CD4-positive, alpha-beta T cell treated with Interleukin-15 for 1 hour (primary cell): ENCODE measurements around the gene RECQL5.
"Not testable (repeated sequence)": the region's sequence is repeated elsewhere in the genome, so short reads cannot be mapped to it uniquely, and the experiment has no call there.

Experiments
- DNase-seq: peaks from one replicate; pipeline ENCODE4 v3.0.0-alpha.2; 2020

Gene RECQL5

DNA sequence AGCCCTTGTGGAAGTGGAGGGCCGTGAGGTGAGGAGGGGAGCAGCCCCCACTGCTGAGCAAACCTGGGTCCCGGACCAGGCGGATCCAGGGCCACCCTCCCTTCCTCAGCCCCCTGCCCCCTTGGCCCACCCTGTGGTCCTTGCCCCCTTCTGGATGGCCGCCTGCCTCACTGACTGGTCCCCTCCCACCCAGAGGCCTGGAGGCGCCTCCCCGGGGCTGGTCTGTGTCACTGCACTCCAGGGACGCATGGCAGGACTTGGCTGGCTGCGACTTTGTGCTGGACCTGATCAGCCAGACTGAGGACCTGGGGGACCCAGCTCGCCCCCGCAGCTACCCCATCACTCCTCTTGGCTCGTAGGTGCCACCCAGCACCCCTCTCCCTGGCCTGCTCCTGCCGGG, 52.9 kb downstream of the RECQL5 start:
- DNase-seq, result no peak

DNA sequence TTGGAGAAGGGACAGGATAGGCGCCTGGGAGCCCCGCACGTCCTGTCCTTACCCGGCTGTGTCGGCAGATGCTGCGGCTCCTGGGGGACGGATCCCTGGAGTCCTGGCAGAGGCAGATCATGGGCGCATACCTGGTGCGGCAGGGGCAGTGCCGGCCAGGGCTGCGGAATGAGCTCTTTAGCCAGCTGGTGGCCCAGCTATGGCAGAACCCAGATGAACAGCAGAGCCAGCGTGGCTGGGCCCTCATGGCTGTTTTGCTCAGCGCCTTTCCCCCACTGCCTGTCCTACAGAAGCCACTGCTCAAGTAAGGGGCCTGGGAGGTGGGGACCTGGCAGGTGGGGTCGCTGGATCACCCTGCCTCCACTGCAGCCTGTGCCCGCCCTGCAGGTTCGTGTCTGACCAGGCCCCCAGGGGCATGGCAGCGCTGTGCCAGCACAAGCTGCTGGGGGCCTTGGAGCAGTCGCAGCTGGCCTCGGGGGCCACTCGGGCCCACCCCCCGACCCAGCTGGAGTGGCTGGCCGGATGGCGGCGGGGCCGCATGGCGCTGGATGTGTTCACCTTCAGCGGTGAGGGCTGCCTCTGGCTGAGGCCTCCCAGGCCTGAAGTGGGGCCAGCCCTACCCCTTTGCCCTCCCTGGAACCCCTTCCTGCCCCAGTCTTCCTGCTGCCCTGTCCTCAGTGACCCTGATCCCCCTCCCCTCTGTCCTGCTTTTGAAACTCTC, 53.9 kb downstream of the RECQL5 start:
- no peak for DNase-seq

DNA sequence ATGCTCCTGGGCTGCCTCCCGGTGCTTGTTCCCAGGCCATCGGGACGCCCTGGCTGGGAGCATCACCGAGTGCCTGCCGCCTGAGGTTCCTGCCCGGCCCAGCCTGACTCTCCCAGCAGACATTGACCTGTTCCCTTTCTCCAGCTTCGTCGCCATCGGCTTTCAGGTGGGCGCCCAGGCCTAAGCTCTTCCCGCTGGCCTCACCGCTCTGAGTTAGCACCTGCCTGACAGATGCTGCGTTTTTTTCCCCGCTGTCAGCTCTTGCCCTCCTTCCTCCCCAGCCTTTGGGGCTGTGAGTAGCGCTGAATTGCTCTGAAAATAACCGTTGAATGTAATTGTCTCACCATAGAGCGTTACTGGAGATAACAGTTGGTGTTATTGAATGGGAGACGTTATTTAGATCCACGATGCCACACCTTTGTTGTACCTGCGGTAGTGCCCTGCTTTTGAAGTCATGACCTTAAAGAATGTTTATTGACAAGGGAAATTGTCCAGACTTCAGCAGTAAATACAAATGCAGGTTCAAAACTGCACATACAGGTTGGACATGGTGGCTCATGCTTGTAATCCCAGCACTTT, 55.0 kb downstream of the RECQL5 start:
- no peak for DNase-seq

DNA sequence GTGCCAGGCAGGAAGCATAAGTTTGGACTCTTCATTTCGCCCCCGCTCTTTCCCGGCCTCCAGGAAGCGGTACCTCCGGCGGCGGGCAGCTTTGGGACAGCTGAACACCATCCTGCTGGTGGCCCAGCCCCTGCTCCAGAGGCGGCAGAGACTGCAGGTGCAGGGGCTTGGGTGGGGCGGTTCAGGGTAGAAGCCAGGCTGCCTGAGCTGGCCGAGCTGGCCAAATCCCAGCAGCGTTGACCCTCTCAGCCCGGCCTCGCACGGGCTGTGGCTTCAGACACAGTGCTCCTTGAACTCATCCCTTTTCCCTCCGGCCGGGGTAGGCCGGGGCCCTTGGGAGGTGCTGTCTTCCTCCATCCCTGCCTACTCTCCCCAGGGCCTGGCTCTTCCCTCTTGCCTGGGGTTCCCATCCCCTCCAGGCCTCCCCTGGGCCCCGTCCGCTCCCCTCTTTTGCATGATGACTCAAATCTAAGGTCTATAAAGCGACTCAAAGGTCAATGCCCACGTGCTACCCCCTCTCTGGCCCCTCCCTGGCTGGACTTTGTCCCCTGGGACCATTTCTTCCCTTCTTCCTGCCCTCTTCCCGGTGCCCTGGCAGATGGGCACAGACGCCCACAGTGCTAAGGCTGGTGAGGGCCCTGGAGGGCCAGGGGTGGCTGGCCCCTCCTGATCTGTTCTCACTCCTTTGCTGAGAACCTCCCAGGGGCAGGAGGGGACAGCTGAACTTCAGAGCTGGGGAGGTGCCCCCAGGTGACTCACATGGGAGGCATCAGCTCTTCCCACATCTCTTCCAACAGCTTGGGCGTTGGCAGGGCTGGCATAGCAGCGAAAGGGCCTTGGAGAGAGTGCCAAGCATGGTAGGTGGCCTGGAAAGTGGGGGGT, 56.6 kb downstream of the RECQL5 start:
- no peak for DNase-seq

DNA sequence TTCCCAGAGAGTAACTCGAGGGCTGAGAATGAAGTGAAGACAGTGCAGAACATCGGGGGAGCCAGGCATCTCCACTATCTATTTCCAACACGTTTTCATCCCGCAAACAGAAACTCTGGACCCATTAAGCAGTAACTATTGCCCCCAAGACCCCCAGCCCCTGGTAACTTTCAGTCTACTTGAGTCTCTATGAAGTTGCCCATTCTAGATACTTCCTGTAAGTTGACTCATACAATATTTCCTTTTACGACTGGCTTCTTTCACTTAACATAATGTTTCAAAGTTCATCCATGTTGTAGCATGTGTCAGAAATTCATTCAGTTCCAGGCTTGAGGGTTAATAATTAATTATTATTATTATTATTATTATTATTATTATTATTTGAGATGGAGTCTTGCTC, 59.9 kb downstream of the RECQL5 start:
- DNase-seq, result no peak

DNA sequence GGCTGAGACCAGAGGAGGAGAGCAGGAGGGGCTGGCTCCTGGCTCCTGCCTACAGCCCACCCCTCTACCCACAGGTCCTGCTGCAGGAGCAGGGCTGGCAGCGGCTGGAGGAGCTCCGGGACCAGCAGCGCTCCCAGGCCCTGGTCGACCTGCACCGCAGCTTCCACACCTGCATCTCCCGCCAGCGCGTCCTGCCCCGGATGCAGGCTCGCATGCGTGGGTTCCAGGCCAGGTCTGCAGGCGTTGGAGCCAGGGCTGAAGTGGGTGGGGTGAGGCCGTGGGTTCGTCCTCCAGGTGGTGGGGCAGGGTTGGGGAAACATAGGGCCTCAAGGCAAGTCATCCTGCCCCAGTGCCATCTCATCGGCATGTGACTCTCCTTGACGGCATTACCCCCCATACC, 61.2 kb downstream of the RECQL5 start:
- no peak for DNase-seq

DNA sequence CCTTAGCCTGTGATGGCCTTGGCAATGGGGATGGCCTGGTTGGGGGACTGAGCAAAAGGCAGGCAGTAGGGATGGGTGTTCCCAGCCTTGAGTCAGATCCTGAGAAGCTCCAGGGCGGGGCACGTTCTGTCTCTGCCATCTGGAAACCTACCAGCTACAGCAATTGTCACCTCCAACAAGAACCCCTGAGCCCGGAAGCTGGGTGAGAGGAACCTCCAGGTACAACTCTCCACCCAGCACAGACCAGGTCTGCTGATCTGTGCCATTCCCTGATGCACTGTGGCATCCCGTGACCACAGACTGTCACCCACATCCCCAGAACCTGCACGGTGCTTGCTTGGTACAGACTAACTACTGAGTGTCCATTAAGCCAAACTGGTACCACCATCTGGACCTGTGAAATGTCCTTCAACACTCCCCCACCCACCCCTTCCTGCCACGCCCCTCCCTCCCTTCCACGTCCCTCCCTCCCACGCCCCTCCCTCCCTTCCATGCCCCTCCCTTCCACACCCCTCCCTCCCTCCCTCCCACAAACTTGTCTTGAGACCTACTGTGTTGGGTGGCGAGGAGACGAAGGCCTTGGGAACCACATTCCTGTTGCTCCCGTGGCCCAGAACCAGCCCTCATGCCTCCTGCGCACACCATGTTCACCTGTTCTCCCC, 62.8 kb downstream of the RECQL5 start:
- DNase-seq, result no peak

DNA sequence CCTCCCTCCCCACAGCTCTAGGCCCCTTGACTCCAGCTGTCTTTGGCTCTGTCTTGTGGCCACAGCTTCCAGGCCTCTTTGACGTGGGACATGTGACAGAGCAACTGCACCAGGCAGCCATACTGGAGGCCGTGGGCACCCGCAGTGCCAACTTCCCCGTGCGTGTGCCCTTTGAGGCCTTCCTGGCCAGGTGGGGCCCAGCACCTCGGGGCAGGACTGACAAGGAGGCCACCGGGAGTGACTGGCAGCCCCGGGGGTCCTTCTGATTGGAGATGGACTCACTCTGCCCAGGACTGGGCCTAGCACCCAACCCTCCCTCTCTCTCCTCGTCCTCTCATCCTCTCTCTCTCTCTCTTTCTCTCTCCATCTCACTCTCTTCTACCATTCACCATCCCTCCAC, 63.8 kb downstream of the RECQL5 start:
- DNase-seq, result no peak

DNA sequence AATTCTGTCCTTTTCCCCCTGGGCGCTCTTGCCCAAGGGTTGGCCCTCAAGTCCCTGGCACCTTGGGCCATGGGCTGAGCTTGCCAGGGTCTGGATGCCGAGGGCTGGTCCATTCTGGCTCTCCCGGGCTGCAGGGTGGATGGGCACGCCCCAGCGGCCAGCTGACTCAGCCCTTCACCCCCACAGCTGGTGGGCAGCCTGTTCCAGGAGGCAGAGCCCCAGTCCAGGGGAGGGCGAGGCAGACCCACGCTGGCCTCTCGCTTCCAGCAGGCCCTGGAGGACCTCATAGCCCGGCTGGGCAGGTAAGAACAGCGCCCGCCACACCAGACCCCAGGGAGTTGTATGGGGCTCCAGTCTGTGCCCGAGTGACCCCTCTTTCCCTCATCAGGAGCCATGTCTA, 64.3 kb downstream of the RECQL5 start:
- DNase-seq, result no peak

DNA sequence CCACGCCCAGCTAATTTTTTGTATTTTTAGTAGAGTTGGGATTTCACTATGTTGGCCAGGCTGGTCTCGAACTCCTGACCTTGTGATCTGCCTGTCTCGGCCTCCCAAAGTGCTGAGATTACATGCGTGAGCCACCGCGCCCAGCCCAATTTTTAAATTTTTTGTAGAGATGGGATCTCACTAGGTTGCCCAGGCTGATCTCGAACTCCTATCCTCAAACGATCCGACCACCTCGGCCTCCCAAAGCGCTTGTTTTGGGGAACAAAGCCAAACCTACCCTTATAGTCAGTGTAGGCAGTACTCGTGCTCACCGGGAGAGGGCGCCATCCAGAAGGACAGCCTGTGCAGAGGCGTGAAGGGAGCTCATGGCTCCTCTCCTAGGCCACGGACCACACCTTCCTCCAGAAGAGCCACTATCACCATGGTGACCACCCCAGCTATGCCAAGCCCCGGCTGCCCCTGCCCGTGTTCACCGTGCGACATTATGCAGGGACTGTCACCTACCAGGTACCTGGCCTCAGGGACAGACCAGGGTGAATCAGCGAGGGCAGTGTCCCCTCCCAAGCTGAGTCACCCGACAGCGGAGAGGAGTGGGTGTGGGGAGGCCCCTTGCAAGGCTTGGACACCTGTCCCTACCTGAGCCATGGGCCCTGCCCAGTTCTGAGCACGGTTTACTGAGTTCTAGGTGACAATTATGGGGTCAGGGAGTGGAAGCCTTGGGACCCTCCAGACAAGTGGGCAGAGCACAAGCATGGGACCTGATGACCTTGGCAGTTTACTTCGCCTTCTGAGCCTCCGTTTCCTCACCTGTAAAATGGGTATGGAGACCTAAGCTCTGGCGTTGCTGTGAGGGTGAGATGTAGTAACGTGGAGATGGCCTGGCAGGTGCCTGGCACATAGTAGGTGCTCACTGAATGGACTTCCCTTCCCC, 65.6 kb downstream of the RECQL5 start:
- peak; percentile 44 for DNase-seq

DNA sequence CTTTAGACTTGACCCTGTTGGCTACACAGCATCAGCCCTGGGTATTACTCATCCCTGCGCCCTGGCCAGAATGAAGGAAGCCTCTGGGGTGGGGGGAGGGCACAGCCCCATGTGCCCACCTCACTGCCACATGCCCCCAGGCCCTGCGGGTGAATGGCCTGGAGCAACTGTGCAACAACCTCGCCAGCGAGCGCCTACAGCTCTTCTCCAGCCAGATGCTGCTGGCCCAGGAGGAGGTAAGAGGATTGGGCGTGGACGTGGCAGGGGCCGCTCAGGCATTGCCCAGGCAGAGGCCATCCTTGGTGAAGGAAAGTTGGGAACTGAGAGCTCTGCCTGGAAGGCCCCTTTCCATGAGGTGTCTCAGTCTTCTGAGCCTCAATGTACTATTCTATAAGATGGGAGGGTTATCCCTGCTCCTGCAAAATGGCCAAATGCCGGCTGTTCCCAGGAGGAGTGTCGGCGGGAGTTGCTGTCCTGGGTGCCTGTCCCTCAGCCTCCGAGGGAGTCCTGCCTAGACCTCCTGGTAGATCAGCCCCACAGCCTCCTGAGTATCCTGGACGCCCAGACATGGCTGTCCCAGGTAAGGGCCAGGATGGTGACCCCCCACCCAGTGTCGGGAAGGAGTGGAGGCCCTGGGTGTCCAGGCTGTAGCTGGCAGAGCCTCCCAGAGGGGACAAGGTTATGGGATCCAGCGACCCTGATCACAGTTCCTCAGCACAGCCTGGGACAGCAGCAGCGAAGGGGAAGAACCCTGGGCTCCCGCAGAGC, 70.5 kb downstream of the RECQL5 start:
- DNase-seq, result no peak

DNA sequence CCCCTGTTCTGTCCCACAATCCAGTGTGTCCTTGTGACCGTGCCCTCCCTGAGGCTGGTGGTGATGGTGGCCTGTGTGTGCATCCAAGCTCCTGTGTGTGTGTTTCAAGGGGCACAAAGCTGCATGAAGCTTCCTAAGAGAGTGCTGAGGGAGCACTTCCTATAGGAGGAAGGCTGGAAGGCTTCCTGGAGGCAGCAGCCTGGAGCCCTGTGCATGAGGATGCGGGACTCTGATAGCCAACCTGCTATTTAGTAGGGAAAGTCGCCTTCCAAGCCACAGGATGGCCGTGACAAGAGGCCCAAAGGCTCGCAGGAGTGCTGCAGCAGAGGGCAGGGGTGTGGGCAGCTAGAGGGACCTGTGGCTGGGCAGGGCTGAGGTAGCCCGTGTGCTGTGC, 71.0 kb downstream of the RECQL5 start:
- DNase-seq, result no peak

DNA sequence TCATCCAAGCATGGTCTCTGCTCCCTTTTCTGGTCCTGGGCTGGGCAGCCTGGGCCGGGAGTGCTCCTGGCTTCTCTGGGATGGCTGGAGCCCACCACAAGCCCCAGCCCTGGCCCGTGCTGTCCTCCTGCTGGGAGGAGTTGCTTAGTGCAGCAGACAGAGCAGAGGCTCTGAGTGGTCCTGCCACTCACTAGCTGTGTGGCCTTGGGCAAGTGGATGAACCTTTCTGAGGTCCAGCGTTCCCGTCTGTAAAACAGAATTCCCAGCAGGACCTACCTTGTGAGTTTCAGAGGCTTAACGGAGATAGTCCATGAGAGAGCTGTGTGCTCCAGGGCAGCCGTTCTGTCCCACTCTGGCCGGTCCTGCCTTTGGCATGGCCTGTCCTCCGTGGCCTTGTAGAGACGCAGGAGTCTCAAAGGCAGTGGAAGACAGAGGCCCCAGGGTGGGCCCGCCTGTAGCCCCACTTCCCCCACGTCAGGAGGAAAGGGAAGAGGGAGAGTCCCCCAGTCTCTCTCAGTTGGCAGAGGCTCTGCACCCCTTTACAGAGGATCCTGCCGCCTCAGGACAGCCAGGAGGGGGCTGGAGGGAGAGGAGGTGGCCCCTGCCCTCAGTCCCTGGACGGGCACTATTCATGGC, 71.6 kb downstream of the RECQL5 start:
- no peak for DNase-seq

DNA sequence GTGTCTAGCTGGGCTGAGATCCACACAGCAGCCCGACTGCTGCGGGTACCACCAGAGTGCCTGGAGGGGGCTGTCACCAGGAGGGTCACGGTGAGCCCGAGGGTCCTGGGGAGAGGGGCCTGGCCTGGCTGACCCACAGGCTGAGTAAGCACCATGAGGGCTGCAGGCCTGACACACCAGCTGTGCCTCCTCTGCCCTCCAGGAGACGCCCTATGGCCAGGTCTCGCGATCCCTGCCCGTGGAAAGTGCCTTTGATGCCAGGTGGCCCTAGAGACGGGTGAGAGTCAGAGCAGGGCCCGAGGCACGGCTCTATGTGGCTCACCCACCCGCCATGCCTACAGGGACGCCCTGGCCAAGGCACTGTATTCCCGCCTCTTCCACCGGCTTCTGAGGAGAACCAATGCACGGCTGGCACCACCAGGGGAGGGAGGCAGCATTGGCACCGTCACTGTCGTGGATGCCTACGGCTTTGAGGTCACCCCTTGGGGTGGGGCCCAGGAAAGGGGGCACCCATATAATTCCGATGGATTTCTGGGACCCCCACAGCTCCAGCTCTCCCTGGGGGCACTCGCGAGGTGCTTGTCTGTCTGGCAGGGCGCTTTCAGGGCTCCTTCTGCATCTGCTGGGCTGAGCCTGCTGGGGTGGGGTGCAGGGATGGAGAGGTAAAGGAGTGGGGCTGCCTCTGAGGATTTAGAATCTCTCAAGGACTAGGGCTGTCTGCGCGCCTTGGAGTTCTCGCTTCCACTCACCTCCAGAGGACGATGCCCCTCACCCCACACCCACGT, 72.3 kb downstream of the RECQL5 start:
- no peak for DNase-seq

DNA sequence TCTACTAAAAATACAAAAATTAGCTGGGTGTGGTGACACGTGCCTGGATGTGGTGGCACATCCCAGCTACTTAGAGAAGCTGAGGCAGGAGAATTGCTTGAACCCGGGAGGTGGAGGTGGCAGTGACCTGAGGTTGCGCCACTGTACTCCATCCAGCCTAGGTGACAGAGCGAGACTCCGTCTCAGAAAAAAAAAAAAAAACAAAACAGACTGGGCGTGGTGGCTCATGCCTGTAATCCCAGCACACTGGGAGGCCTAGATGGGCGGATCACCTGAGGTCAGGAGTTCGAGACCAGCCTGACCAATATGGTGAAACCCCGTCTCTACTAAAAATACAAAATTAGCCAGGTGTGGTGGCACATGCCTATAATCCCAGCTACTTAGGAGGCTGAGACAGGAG, 73.5 kb downstream of the RECQL5 start:
- DNase-seq, result not testable (repeated sequence)

DNA sequence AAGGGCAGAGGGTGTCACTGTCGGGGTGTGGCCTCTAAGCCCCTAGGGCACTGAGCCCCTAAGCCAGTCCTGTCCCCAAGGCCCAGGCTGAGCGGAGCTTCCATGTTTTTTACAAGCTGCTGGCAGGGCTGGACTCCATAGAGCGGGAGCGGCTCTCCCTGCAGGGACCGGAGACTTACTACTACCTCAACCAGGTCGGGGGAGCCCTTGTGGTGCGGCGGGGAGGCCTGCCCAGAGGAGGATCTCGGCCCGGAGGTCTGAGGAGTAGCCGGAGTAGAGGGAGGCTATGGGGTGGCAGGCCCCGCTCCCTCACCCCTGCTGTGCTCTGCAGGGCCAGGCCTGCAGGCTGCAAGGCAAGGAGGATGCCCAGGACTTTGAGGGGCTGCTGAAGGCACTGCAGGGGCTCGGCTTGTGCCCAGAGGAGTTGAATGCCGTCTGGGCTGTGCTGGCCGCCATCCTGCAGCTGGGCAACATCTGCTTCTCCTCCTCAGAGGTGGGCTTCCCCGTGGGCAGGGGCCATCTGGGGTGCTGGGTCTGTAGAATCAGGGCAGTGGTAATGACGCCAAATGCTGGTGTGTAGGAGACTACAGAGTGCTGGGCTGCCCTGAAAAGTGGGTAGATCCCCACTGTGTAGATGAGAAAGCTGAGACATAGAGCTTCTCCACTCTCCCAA, 74.5 kb downstream of the RECQL5 start:
- no peak for DNase-seq

DNA sequence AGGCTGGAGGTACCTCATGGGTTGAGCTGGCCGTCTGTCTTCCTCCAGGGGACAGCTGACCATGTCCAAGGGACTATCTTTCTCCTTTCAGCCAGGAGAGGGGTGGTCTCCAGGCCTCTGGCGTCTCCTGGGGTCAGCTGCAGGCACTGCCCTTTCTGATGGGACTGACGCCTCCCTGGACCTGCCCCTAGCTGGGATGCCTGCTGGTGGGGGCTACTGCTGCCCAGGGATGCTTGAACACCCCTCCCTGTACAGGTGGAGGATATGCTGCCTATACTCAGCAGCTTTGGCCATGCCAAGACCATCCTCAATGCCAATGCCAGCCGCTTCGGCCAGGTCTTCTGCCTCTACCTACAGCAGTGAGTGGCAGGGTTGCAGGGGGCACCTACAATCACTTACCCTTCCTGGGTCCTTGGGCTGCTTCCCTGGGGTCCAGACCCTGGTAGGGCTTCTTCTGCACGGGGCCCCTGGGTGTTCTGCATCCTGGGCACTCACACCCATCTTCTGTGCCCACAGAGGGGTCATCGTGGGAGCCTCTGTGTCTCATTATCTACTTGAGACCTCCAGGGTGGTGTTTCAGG, 75.1 kb downstream of the RECQL5 start:
- DNase-seq, result no peak

DNA sequence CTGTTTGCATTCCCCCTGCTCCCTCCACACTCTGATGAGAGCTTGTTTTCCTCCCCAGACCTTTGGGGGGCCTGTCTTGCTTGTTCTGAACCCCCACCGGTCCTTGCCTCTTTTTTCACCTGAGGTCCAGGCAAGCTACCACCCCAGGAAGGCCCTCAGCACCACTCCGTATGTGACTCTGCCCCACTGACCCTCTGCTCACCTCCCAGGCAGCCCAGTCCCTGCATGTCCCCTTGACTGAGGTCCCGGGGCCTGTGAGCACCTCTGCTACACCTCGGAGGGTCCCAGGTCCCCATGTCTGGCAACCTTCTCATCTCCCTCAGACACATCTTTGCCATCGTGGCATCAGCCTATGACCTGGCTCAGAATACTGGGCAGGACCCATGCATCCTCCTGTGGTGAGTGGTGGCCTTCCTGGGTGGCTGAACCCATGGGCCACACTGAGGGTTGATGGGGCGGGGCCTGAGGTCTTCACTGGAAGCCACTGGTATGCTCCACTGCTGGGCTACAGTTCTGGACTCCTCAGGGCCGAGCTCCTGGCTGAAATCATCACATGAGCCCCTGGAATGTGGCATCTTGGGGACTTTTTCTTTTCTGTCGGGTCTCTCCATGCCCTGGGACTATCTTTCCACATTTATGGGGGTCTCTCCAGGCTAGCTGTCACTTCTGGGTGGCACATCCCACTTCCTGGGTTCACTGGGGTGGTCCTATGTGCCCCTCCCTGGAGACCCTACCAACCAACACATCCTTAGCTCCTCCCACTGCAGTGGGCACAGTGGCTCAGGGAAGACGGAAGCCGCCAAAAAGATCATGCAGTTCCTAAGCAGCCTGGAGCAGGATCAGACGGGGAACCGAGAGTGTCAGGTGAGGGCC, 75.9 kb downstream of the RECQL5 start:
- DNase-seq, result no peak
